ENCODE results near the gene CAGE1. TPM values are rescaled to one million over a fixed set of nuclear protein-coding genes. Genes with fewer than 3 reads are reported as not detected.

Gene CAGE1
- total and polyA plus RNA-seq, 2 donors (not counting 1 experiment from before 2014, with no cell fraction given): 0.17 TPM; not detected in 1

DNA sequence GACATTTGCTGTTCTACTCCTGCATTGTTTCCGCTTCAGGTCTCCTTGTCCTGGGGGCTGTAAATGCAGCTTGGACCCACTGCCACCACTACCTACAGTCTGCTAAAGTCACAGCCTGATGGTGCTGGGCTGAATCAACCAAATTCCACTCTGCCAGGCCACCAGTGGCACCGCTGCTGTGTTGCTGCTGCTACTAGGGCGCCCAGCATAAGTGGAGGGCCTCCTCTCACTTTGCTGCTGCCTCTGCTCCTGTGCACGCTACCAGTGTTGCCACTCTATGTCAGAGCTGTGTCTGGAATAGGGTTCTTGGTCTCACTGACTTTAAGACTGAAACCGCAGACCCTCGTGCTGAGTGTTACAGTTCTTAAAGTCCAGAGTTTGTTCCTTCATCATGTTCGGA lies 75.1 kb downstream of the CAGE1 start:
- Histone ChIP-seq H3K9ac (ENCODE audit: insufficient read depth, low read length) (no peak overlapping the region), H3K4me1 (ENCODE audit: control insufficient read depth, extremely low read depth, insufficient read depth, low read length) (peaks cover 3% of the 10 kb centered on the region), H4K20me1 (ENCODE audit: control insufficient read depth, extremely low read depth, insufficient read depth, low read length) (no peaks in the 10 kb centered on the region), H3K79me2 (ENCODE audit: control insufficient read depth, insufficient read depth, low read length) (peaks cover 34% of the 10 kb centered on the region), H3K4me3 (replicated peaks in 1 of 4; ENCODE audit: control extremely low read depth in 1 of 4, insufficient read depth in 1 of 4, low read depth in 3 of 4, low read length in 4 of 4) (no peak overlapping the region), H3K4me2 (ENCODE audit: extremely low read depth, insufficient read depth, low read length) (no peak overlapping the region), H3K27ac (ENCODE audit: insufficient read depth, low read length) (no peak overlapping the region), H3K36me3 (ENCODE audit: control insufficient read depth, insufficient read depth, low read length) (no peaks in the 10 kb centered on the region), H2AFZ (ENCODE audit: low read length) (no peak overlapping the region), H3K9me3 (ENCODE audit: control insufficient read depth, insufficient read depth, low read depth, low read length) (no peaks in the 10 kb centered on the region), H3K27me3 (ENCODE audit: control insufficient read depth, insufficient read depth, low read length) (no peaks in the 10 kb centered on the region)
- no peak for DNase-seq (ENCODE audit: low read depth in 2 of 2)
- TF ChIP-seq, protein P1, sequence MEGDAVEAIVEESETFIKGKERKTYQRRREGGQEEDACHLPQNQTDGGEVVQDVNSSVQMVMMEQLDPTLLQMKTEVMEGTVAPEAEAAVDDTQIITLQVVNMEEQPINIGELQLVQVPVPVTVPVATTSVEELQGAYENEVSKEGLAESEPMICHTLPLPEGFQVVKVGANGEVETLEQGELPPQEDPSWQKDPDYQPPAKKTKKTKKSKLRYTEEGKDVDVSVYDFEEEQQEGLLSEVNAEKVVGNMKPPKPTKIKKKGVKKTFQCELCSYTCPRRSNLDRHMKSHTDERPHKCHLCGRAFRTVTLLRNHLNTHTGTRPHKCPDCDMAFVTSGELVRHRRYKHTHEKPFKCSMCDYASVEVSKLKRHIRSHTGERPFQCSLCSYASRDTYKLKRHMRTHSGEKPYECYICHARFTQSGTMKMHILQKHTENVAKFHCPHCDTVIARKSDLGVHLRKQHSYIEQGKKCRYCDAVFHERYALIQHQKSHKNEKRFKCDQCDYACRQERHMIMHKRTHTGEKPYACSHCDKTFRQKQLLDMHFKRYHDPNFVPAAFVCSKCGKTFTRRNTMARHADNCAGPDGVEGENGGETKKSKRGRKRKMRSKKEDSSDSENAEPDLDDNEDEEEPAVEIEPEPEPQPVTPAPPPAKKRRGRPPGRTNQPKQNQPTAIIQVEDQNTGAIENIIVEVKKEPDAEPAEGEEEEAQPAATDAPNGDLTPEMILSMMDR (conservative IDR thresholded peaks at IDR 0.05 in 1 of 2, IDR thresholded peaks at IDR 0.05 in 1 of 2; ENCODE audit: low read depth in 1 of 2, low read length in 2 of 2): no peak
- TF ChIP-seq EZH2 (IDR thresholded peaks at IDR 0.05; ENCODE audit: low read length, missing control alignments): no peak

DNA sequence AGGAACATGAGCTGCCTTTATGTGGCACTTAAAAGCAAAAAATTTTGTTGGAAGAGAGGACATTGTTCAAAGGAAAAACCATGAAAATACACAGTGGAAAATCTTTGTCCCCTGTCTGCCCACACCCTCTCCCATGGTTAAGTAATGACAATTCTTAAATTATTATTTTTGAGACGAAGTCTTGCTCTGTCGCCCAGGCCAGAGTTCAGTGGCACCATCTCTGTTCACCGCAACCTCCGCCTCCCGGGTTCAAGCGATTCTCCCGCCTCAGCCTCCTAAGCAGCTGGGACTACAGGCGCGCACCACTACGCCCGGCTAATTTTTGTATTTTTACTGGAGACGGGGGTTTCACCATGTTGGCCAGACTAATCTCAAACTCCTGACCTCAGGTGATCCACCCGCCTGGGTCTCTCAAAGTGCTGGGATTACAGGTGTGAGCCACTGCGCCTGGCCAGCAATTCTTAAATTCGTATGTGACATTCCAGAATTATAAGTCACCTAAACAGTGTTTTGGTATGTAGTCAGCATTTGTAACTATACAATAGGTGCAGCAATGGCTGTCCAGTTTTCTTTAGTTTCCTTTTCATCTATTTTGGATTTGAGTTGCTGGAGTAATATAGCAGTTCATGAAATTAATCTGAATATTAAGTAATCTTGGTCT lies 75.9 kb downstream of the CAGE1 start:
- H3K4me1 ChIP-seq (ENCODE audit: control insufficient read depth, extremely low read depth, insufficient read depth, low read length): peaks cover 3% of the 10 kb centered on the region
- H3K9me3 ChIP-seq (ENCODE audit: control insufficient read depth, insufficient read depth, low read depth, low read length): no peaks in the 10 kb centered on the region
- no peaks in the 10 kb centered on the region for H3K27me3 ChIP-seq (ENCODE audit: control insufficient read depth, insufficient read depth, low read length)
- peak overlapping the region; percentile 84 for H2AFZ ChIP-seq (ENCODE audit: low read length)
- no peak for TF ChIP-seq EZH2 (IDR thresholded peaks at IDR 0.05; ENCODE audit: low read length, missing control alignments)
- TF ChIP-seq, protein P1 (conservative IDR thresholded peaks at IDR 0.05 in 1 of 2, IDR thresholded peaks at IDR 0.05 in 1 of 2; ENCODE audit: low read depth in 1 of 2, low read length in 2 of 2): no peak
- peaks cover 38% of the 10 kb centered on the region for H3K79me2 ChIP-seq (ENCODE audit: control insufficient read depth, insufficient read depth, low read length)
- H3K36me3 ChIP-seq (ENCODE audit: control insufficient read depth, insufficient read depth, low read length): no peaks in the 10 kb centered on the region
- DNase-seq (ENCODE audit: low read depth in 2 of 2): peak in 1 of 2 donors; percentile 4
- peak overlapping the region; percentile 26 to 97 (median 60) for H3K4me3 ChIP-seq (replicated peaks in 1 of 4; ENCODE audit: control extremely low read depth in 1 of 4, insufficient read depth in 1 of 4, low read depth in 3 of 4, low read length in 4 of 4)
- peak overlapping the region; percentile 96 for H3K9ac ChIP-seq (ENCODE audit: insufficient read depth, low read length)
- H3K4me2 ChIP-seq (ENCODE audit: extremely low read depth, insufficient read depth, low read length): peak overlapping the region; percentile 73
- no peaks in the 10 kb centered on the region for H4K20me1 ChIP-seq (ENCODE audit: control insufficient read depth, extremely low read depth, insufficient read depth, low read length)
- H3K27ac ChIP-seq (ENCODE audit: insufficient read depth, low read length): peak overlapping the region; percentile 92

DNA sequence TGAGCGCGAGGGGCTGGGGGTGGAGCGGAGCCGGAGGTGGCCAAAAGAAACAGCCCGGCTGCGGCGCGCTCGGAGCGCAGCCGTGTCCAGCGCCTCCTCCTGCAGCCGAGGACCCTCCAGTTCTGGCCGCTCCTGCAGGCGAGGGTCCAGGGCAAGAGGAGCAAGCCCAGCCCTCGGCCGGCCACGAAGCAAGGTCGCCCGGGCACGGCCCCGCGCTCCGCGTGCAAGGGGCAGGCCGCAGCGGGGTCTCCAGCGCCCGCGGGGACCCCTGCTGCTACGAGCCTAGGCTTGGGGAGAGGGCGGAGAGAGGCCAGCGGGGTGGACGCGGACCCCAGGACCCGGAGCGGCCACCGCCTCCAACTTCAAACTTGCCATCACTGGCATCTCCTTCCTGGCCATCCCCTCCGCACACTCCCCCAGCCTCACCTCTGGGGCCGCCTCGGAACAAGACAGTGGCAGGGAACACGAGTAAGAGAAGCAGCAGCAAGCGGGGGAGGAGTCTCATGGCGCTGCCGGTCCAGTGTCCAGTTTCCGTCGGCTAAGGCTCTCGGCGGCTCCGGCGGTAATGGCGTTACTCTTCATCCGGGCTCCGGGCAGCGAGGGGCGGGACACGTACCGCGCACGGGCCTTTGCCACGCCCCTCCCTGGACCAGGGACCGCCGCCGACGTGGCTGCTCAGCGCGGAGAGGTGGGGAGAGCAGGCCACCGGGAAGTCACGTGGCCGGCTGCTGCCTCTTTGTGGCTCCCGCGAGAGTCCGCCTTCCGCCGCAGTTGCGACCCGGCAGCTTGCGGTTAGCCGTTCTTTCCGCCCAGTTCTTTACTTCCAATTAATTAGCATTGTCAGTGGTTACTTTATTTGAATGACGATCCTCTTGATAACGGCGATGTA lies 76.7 kb downstream of the CAGE1 start, which contains the start of gene SSR1:
Gene SSR1 (minus strand): TSS at position 584 of the 889 bp plus-strand sequence. CDS start 79 bp downstream, at position 505.
- TF ChIP-seq, protein P1 (conservative IDR thresholded peaks at IDR 0.05 in 1 of 2, IDR thresholded peaks at IDR 0.05 in 1 of 2; ENCODE audit: low read depth in 1 of 2, low read length in 2 of 2): no peak
- no peak for TF ChIP-seq EZH2 (IDR thresholded peaks at IDR 0.05; ENCODE audit: low read length, missing control alignments)
- Histone ChIP-seq H3K79me2 (ENCODE audit: control insufficient read depth, insufficient read depth, low read length) (peaks cover 44% of the 10 kb centered on the region), H3K9ac (ENCODE audit: insufficient read depth, low read length) (peak within 1 kb of the TSS; percentile 96)

More for the DNA sequence above, 76.7 kb downstream of the CAGE1 start, which contains the start of gene SSR1:
- Histone ChIP-seq H2AFZ (ENCODE audit: low read length) (peak within 1 kb of the TSS; percentile 90), H3K27ac (ENCODE audit: insufficient read depth, low read length) (peak within 1 kb of the TSS; percentile 92), H3K4me1 (ENCODE audit: control insufficient read depth, extremely low read depth, insufficient read depth, low read length) (peaks cover 3% of the 10 kb centered on the region), H4K20me1 (ENCODE audit: control insufficient read depth, extremely low read depth, insufficient read depth, low read length) (no peaks in the 10 kb centered on the region), H3K9me3 (ENCODE audit: control insufficient read depth, insufficient read depth, low read depth, low read length) (no peaks in the 10 kb centered on the region), H3K4me2 (ENCODE audit: extremely low read depth, insufficient read depth, low read length) (peak within 1 kb of the TSS; percentile 73), H3K27me3 (ENCODE audit: control insufficient read depth, insufficient read depth, low read length) (no peaks in the 10 kb centered on the region), H3K4me3 (replicated peaks in 1 of 4; ENCODE audit: control extremely low read depth in 1 of 4, insufficient read depth in 1 of 4, low read depth in 3 of 4, low read length in 4 of 4) (peak within 1 kb of the TSS; percentile 67 to 97 (median 95)), H3K36me3 (ENCODE audit: control insufficient read depth, insufficient read depth, low read length) (peaks cover 2% of the 10 kb centered on the region)
- peak; percentile 95 to 96 for DNase-seq (ENCODE audit: low read depth in 2 of 2)

Measured in fibroblast of lung (primary cell).